ENCODE data around the gene RPGRIP1L. TPM values are rescaled to one million over a fixed set of nuclear protein-coding genes. Genes with fewer than 3 reads are reported as not detected.

RPGRIP1L gene
- 16.8 and 20.0 TPM in 2 replicates for total RNA-seq

GRCh38 chr16:53703590-53704444 is at the start of gene RPGRIP1L, which contains the start of gene FTO:
TSS of gene RPGRIP1L (minus strand) at chr16:53703859. CDS start at chr16:53700723, 3,136 bp downstream.
TSS of gene FTO (plus strand) at chr16:53704156.

Other genes starting within 250 kb of the RPGRIP1L start
- gene AKTIP, start 200.7 kb downstream of the RPGRIP1L start, total RNA-seq, result 15.5 and 23.0 TPM in 2 replicates
- 244 and 291 TPM in 2 replicates for gene FTO, start 297 bp upstream of the RPGRIP1L start, total RNA-seq

Data from hair follicle dermal papilla cell (primary cell).